ENCODE results near the gene C20orf144.

The C20orf144 gene

GRCh38 chr20:33666293-33667244 is 4.4 kb downstream of the C20orf144 start, which contains the start of gene ACTL10:
Gene ACTL10 (plus strand): TSS chr20:33666943. CDS start chr20:33667498, 555 bp downstream.
- DNase-seq = peak; percentile 99

GRCh38 chr20:33667245-33667675 is 5.1 kb downstream of the C20orf144 start:
- no peak for DNase-seq

GRCh38 chr20:33667676-33668465 is 5.7 kb downstream of the C20orf144 start:
- DNase-seq = peak; percentile 83

DNA sequence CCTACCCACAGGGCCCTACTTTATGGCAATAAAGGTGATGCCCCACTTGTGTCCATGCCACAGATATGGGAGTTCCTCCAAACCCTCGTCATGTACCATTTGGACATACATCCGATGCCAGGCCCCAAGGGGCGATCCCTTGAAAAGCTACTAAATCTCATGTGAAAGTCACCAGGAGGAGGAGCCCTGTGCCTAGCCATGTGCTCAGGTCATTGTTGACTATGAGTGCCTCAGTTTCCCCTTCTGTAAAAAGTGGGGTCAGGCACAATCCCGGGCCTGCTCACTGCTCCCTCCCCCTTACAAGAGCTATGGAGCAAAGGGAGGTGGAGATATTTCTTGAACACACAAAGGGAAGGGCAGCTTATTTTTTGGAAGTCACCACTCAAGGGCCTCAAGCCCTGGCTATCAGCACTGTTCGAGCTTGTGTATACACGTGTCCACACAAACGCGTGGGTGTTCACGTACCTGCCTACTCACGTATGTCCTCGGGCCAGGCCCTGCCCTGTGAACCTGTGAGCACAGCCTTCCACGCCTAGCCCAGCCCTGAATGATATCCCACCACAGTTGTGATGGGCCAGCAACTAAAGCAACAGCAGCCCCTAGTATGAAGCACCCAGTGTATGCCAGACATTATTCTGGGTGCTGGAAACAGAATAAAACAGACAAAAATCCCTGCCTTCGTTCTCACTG is 6.5 kb downstream of the C20orf144 start:
- no peak for DNase-seq

DNA sequence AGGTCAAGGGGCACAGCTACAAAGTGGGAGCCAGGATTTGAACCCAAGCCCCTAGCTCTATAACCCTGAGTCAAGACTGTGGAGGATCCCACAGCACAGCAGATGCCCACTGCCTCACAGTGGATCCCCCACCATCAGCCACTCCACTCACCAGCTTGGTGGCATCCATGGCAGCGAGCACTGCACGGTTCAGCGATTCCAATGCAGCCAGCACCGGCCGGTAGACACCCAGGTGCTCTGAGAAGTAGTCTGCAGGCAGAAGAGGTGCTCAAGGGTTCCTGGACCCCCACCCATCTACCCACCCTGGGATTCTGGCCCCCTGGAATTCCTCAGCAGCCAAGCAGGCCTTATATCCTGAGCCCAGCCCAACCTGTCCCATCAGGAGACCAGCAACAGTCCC is 7.1 kb downstream of the C20orf144 start:
- no peak for DNase-seq

- no peak for DNase-seq
Observed at GRCh38 chr20:33669873-33670640, 7.9 kb downstream of the C20orf144 start.

- DNase-seq = no peak
Observed at GRCh38 chr20:33670715-33671499, 8.8 kb downstream of the C20orf144 start.

DNA sequence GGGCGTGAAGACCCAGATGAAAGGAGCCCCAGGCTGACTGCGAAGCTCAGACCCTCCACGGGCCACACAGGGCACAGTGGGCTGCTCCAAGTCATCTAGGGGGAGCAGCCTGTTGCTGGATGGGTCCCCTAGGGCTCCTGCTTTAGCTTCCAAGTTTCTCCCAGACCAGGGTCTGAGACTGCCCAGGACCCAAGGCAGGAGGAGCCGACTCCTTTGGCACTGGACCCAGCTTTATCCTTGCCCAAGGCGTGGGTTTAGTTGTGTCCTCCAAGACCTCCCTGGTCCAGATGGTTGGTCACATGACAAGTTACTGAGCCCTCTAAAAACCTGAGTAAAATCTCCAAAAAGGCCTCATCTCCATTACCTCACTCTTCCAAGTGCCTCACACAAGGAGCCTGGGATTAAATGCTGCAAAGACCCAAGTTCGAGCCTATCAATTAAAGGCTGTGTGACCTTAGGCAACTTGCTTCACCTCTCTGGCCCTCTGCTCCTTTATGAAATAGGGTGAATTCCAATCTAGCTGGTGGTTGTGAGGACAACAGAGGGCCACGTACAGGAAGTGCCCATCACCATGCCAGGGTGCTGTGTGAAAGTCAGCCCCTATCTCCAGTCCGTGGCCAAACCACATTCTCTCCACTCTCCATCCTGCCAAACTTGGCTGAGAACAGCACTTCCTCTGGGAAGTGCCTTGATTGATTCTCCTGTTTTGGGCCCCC is 9.6 kb downstream of the C20orf144 start:
- DNase-seq = no peak

DNA sequence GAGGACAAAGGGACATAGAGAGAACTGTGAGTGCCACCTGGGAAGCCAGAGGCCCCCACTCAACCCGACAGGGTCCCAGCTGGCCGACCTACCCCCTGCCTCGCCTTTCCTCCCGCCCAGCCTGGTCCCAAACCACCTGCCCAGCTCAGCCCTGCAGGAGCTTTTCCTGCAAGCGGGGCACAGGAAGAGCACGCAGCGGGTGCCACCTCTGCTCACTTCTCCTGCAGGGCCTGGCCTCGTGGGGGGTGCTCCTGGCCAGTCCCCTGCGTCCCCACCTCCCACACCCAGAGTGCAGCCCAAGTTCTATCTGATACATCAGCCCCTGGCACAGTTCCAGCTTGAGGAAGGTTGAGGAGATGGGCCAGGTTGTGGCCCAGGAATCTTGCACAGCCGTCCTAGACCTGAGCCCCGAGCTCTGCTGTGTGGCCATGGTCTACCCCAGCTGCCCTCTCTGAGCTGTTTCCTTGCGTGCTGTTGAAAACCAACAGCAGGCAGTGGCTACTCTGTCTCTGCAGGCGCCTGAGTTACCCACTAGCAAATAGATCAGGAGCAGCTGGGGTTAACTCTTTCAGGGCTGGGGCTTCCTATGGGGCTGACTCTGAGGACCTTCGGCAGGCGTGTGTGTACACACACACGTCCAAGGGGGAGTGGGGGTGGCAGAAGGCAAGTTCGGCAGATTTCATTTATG is 10.4 kb downstream of the C20orf144 start:
- DNase-seq = no peak

DNA sequence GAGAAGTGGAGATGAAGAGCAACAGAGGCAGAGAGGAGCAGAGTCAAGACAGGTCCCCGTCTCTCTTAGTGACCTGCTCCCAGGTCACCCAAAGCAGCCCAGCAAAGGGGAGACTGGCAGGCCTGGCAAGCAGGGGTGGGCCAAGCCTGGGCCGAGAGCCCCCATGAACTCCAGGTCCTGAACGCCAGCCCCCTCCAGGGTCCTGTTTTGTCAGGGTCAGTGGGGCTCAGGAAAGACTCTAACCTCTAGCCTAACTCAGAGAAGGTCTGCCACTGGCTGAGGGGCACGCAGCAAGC is 10.9 kb downstream of the C20orf144 start:
- no peak for DNase-seq

DNA sequence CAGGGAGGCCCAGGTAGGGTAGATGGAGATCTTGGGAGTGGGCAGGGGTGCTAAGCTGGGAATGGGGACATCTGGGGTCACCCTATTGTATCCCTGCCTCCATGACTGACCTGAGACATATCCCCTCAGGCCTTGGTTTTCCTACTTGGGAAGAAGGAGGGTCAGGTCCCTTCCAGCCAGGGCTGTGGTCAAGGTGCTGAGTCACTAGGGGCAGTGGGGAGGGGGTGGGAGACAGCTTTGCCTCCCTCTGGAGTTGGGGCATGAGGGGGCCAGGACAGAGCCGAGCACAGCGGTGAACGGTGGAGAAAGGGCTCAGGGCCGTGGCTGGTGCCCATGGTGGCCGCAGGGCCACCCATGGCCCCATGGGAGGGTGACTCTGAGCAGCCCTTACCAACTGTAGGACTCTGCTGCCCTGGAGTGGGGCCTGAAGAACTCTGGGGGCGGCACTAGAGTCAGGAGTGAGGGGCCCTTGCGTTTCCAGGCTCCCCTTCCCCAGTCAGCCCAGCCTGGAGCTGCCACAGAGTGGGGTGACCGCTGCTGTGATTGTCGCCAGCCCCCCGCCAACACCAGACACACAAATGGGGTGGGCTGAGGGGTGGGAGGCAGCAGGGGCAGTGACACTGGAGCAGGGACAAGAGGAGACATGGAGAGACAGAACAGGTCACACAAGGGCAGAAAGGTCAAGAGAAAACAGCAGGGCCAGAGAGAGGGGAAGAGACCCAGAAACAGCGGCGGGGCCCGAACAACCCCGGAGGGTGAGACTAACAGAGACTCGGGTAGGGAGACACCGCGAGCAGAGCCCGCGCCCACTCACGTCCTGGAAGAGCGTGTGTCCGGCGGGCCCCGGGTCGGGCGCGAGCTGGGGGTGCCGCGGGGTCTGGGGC is 11.5 kb downstream of the C20orf144 start:
- DNase-seq = peak; percentile 53

- DNase-seq = peak; percentile 81
Observed at GRCh38 chr20:33674294-33675135, 12.4 kb downstream of the C20orf144 start, which contains the start of gene NECAB3. Gene NECAB3 (minus strand): TSS chr20:33674428. CDS start chr20:33674352, 76 bp downstream.

DNA sequence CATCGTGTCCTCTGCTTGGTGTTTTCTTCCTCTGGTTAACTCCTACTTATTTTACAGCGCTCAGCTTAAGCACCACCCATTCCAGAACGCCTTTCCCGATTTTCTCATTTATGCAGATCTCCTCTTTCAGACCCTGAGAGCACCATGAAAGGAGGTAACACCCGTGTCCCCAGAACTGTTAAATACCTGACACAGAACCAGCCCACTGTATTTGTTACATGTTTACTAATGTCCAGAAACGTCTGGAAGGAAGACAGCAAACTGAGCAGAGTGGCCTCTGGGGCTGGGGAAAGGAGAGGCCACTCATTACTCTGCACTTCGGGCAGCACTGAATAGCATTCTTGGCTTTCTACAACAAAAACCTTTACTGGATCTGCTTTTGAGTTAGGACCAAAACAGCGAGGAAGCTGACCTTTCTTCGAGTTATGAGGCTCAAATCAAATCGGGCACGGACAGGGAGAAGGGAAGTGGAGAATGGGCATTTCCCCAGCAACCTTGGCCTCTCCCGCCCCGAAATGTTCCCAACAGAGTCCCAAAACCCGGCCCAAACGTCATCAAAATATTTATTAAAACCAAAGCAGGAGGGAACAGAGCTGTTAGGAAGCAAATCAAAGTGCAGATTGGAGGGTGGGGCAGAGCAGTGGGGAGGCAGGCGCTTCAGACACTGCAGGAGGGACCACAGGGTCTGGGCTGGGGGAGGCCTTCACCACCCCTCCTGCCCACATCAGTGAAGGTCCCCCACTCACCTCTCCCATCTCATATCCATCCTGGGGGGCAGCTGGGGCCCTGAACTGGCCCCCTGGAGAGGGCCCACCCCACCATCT is 13.2 kb downstream of the C20orf144 start:
- no peak for DNase-seq

GRCh38 chr20:33676121-33676520 is 14.0 kb downstream of the C20orf144 start:
- no peak for DNase-seq

DNA sequence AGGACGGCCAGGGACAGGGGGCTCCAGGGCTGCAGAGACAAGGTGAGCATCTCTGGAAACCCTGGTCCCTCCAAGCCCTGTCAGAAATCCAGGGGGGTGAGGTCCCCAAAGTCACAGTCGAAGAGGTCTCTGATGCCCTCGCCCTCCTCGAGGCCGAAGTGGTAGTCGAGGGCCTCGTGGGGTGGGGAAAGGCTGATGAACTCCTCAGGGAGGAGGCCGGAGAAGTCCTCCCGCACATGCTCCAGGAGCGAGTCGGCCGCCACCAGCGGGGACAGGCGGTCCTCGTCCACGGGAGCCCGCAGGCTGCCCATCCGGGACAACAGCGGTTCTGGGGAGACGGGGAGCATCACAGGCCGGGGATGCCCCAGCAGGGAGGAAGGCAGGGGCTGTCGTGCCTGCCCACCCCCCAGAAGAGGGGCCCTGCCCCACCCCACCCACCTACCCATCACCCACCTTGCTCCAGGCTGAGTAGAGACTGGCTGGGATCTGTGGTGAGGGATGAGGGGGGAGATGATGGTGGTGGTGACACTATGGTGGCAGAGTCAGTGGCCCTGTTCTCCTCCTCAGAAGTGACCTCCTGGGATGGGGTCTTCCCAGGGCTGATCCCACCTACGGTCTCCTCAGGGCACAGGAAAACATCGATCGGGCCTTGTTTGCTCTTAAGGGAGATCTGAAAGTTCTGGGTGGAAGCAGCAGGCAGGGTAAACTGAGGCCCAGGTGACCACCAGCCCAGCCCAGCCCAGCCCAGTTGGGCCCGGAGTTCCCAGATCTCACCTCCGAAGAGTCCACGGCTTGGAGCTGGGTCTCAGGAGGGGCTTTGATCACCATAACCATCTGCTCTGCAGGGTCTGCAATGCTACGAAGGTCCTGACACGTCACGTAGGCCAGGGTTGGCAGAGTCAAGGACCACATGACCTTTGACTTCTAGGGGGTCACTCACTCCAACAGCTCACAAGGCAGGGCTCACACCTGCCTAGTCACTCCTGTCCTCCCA is 14.8 kb downstream of the C20orf144 start:
- no peak for DNase-seq
